Hippocampal formation (tissue), 2 donors: ENCODE results near the gene SPOCK1.

Experiments
- DNase-seq, 2 donors: peaks; one replicate each; lab custom pipeline; 2025; lab: John Stamatoyannopoulos, UW

Gene SPOCK1

GRCh38 chr5:137492331-137492730 lies 6.8 kb downstream of the SPOCK1 start:
- no peak for DNase-seq

DNA sequence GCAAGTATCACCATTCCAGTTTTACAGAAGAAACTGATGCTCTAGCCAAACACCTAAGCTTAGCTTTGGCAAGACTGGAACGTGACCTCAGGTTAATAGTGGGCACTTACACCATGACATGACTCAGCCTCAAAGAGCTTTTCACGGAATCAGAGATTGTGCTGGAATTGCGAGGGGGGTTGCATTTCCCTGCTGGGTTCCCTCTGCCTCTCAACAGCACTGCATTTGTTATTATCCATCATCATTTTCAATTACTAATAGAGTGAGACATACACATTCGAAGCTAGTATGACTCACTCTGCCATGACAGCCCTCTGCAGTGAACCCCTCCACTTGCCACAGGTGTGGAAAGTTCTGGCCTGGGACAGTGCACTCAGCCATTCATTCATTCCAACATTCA lies 8.0 kb downstream of the SPOCK1 start:
- DNase-seq = no peak

DNA sequence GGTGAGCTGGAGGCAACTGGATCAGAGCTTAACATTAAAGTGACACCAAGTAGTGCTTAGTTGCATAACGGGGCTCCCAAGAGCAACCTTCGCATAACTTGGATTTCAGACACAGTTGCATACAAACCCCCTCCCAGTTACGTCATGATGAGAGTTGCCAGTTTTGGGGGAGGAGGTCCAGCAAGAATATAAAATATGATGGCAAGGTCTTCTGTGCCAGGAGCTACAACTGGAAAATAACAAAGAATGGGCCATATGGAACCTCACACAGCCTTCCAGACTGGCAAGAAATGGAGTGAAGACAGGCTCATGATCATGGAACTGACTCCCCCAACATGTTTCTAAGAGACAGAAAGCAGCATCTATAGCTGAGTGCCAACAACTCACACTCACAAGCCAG lies 8.5 kb downstream of the SPOCK1 start:
- DNase-seq = no peak

DNA sequence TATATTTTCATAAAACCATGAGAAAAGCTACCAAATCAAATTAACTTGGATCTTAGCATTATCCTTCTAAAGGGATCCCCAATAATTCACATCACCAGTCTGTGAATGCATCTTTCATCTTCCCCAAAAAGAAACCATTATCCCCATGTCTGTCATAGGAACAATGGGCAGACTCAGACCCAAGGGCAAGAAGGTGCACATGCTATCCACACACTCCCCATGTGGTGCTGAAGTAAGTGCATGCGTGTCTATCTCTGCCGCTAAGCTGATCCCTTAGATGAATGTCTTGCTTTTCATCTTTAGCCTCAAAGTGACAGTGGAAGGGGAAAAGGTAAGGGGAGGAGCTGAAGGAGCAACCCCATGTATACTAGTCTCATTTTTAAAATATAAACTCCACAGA lies 10.2 kb downstream of the SPOCK1 start:
- peak in 1 of 2 donors; percentile 48 for DNase-seq

- no peak for DNase-seq
Observed at GRCh38 chr5:137488516-137488915, 10.6 kb downstream of the SPOCK1 start.

DNA sequence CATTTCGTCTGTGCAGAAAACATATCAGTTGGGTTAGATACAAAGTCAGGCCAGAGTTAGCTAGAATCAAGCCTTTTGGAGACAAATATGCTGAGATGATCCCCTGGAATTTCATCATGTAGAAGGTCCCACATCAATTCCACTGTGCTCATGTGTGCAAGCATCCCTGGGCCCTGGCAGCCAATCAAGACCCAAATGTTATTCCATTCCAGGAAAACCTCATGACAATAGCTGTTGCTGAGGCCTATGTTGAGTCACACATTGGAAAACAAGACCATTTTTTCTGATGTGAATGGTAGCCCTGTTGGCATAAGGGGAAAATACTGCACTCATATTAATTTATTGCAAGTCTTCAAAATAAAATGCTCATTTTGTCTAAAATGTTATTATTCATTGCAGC lies 11.5 kb downstream of the SPOCK1 start:
- DNase-seq = peak in 1 of 2 donors; percentile 48

- no peak for DNase-seq
Observed at GRCh38 chr5:137486707-137487106, 12.4 kb downstream of the SPOCK1 start.

- no peak for DNase-seq
Observed at GRCh38 chr5:137481596-137481995, 17.5 kb downstream of the SPOCK1 start.

- no peak for DNase-seq
Observed at GRCh38 chr5:137478043-137478442, 21.1 kb downstream of the SPOCK1 start.

- DNase-seq = no peak
Observed at GRCh38 chr5:137470921-137471220, 28.3 kb downstream of the SPOCK1 start.

DNA sequence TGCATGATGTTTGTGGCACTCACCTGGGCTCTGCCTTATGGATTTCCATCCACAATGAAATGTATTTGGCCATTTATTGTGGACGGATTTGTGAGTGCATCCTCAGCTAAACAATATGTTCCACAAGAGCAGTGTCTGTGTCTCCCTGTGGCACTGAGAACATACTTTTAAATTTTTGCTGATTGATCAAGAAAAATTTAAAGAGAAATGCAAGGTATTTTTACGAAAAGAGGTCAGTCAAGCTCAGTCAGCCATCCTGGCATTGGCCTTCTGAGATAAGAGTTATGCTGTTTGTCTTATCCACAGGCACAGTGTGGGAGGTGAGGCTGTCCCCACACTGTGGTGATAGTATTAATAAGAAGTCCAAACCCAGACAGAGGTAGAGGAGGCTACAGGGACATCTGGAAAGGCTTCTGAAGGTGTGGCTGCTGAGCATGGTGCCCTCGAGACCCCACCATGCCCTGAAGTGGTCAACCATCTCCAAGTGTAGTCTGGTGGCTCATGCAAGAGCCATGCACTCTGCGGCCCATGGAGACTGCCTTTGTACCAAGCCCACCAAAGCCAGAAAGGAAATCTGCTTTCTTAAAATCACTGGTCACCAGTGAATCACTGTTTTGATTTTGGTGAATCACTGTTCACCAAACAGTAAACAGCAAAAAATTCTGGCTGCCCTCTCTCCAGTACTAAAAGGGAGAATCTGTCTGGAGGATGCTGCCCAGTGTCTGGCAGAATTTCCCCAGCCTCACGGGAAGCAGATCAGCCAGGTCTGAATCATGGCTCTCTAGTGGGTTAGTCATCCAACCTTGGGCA lies 28.8 kb downstream of the SPOCK1 start:
- DNase-seq = no peak

DNA sequence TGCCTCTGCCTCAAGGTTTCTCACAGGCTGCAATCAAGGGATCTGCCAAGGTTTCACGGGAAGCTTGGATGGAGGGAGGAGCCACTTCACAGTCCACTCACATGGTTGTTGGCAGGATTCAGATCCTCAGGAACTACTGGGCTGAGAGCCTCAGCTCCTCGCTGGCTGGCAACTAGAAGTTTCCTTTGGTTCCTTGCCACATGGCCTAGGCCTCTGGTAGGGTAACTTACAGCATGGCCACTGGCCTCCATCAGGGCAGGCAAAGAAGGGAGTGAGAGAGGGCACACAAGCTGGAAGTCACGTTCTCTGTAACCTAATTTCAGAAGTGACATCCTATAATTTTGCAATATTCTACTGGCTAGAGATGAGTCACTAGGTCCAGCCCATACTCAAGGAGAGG lies 32.2 kb downstream of the SPOCK1 start:
- DNase-seq = peak in 1 of 2 donors; percentile 22

GRCh38 chr5:137465930-137466329 lies 33.2 kb downstream of the SPOCK1 start:
- no peak for DNase-seq

DNA sequence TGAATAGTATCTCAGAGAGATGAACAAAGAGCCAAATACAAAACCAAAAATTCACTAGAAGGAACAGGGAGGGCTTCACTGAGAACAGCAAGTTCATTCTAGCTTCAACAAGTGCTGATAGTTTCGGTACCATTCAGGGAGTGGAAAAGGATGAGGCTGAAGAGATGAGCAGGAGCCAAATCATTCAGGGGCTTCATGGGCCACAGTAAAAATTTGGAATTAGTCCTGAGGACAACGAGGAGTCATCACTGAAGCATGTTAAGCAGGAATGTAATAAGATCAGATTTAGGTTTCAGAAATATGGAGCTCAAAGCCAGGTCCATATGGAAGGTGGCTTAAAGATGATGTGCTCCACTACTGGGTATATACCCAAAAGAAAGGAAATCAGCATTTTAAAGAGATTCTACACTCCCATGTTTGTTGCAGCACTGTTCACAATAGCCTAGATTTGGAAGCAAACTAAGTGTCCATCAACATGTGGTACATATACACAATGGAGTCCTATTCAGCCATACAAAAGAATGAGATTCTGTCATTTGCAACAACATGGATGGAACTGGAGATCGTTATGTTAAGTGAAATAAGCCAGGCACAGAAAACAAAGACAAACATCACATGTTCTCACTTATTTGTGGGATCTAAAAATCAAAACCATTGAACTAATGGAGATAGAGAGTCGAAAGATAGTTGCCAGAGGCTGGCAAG lies 36.2 kb downstream of the SPOCK1 start:
- DNase-seq = peak in 1 of 2 donors; percentile 82

DNA sequence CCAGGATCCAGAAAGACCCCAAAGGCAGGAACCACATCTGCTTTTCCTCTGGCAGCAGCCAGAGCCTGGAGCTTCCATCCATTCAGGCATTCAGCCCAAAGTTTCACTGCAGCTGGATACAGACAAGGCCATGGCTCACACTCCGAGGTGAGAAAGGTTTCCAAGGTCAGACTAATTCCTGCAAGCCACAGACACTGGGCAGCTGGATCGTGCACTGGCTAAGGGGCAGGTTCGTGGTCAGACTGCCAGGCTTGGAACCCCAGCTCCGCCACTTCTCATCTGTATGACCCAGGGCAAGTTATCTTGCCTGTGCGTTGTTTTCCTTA lies 36.9 kb downstream of the SPOCK1 start:
- DNase-seq = no peak

DNA sequence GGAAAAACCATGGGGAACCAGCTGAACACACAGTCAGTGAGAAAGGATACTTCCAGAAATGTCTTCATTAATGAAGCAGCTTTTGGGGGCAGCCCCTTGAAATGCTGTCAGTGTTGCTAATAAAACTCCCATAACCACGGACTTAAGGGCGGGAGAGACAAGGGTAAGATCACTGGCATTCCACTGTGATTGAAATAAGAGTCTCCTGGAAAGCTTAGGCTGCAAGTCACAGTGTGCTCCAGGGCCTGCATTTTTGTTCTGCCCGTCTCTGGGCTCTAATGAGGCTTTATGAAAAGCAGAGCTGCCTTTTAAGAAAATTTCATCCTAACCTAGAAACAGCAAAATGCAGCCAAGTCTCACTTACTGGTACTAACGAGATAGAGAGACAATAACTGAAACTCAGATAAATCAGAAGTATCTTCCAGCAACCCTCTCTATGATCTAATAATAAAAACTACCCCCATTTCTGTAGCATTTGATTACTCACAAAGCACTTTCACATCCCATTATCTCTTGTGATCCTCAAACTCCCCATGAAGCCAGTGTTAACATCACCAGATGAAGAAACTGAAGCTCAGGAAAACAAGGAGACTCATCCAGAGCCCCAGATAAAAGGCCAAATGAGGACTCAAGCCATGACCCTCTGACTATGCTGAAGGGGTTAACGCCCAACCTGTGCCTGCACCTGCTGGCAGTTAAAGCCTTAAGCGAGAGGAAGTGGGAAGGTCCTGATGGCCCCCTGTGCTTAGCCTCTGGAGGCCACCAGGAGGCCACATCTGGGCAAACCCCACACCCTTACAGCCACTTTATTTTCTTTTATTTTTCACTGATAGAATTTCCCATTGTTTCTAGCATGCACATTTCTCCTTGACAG lies 37.5 kb downstream of the SPOCK1 start:
- DNase-seq = no peak

GRCh38 chr5:137454671-137455070 lies 44.5 kb downstream of the SPOCK1 start:
- DNase-seq = no peak

GRCh38 chr5:137453483-137454080 lies 45.5 kb downstream of the SPOCK1 start:
- no peak for DNase-seq

GRCh38 chr5:137450759-137451158 lies 48.4 kb downstream of the SPOCK1 start:
- no peak for DNase-seq

DNA sequence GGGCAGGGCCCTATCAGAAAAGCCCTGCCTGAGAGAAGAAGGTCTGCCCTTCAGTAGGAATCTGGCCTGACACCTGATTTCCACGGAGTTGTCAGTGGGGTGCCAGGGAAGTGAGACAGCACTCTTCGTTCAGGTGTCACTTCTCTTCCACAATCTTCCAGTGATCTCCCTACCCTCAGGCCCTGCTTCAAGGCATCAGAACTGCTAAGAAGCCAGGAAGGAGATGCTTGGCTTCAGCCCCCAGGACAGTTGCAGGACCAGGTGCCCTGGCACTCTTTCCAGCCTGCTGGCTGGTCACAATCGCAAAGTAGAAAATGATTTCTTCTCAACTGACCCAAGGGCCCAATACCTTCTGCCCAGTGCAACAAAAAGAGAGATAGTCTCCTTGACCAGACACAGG lies 50.3 kb downstream of the SPOCK1 start:
- no peak for DNase-seq

- no peak for DNase-seq
Observed at GRCh38 chr5:137446615-137447014, 52.5 kb downstream of the SPOCK1 start.

GRCh38 chr5:137446151-137446550 lies 53.0 kb downstream of the SPOCK1 start:
- no peak for DNase-seq
